HEK293 (cell line): ENCODE measurements around the gene SCAND1.
A peak's percentile ranks its signal among the peaks of the same experiment; 100 is the strongest.

Experiments used
- BCL6B ChIP-seq: fragments of 450-650 bp; formaldehyde crosslinking; IDR thresholded peaks from 2 replicates; pipeline ENCODE4 v1.5.1; 2017; ENCODE audit warnings: missing biosample characterization, missing genetic modification characterization
- CTCF ChIP-seq: fragments of 450-650 bp; formaldehyde crosslinking; IDR thresholded peaks from 2 replicates; pipeline ENCODE4 v1.5.1; 2016; ENCODE audit warnings: missing biosample characterization, missing genetic modification characterization
- HIC1 ChIP-seq: fragments of 450-650 bp; formaldehyde crosslinking; IDR thresholded peaks from 2 replicates; pipeline ENCODE4 v1.5.1; 2016; ENCODE audit warnings: missing biosample characterization, missing genetic modification characterization
- OVOL3 ChIP-seq: fragments of 450-650 bp; formaldehyde crosslinking; IDR thresholded peaks from 2 replicates; pipeline ENCODE4 v1.5.1; 2016; ENCODE audit warnings: missing biosample characterization, missing genetic modification characterization
- PRDM4 ChIP-seq: fragments of 450-650 bp; formaldehyde crosslinking; IDR thresholded peaks from 2 replicates; pipeline ENCODE4 v1.5.1; 2017; ENCODE audit warnings: missing biosample characterization, missing genetic modification characterization
- SETDB1 ChIP-seq: IDR thresholded peaks from one replicate; pipeline ENCODE4 v1.6.1; 2017; ENCODE audit warnings: mild to moderate bottlenecking, low read length, moderate library complexity, mixed read lengths; ENCODE audit not compliant: insufficient read length
- TCF7L2 ChIP-seq: IDR thresholded peaks from 2 replicates; pipeline ENCODE4 v1.6.1; 2011; ENCODE audit warnings: low read depth, mild to moderate bottlenecking, inconsistent platforms, low read length, moderate library complexity, borderline replicate concordance
- WT1 ChIP-seq: fragments of 450-650 bp; formaldehyde crosslinking; IDR thresholded peaks from 2 replicates; pipeline ENCODE4 v1.5.1; 2016; ENCODE audit warnings: missing biosample characterization, missing genetic modification characterization
- ZBTB11 ChIP-seq: fragments of 450-650 bp; formaldehyde crosslinking; conservative IDR thresholded peaks from 2 replicates; pipeline ENCODE4 v1.5.1; 2016; ENCODE audit warnings: low read depth, missing biosample characterization, missing genetic modification characterization
- ZBTB49 ChIP-seq: fragments of 450-650 bp; formaldehyde crosslinking; IDR thresholded peaks from 2 replicates; pipeline ENCODE4 v1.5.1; 2016; ENCODE audit warnings: missing biosample characterization, missing genetic modification characterization, low read depth
- ZNF132 ChIP-seq: fragments of 450-650 bp; formaldehyde crosslinking; IDR thresholded peaks from 2 replicates; pipeline ENCODE4 v1.5.1; 2017; ENCODE audit warnings: missing biosample characterization, missing genetic modification characterization, borderline replicate concordance
- ZNF280D ChIP-seq: fragments of 450-650 bp; formaldehyde crosslinking; IDR thresholded peaks from 2 replicates; pipeline ENCODE4 v1.5.1; 2016; ENCODE audit warnings: missing biosample characterization, missing genetic modification characterization
- ZNF600 ChIP-seq: fragments of 450-650 bp; formaldehyde crosslinking; IDR thresholded peaks from 2 replicates; pipeline ENCODE4 v1.5.1; 2016; ENCODE audit warnings: missing biosample characterization, missing genetic modification characterization
- ZNF610 ChIP-seq: fragments of 450-650 bp; formaldehyde crosslinking; IDR thresholded peaks from 2 replicates; pipeline ENCODE4 v1.5.1; 2016; ENCODE audit warnings: missing biosample characterization, missing genetic modification characterization, borderline replicate concordance
- ZNF623 ChIP-seq: fragments of 450-650 bp; formaldehyde crosslinking; IDR thresholded peaks from 2 replicates; pipeline ENCODE4 v1.5.1; 2016; ENCODE audit warnings: missing biosample characterization, missing genetic modification characterization
- ZNF624 ChIP-seq: fragments of 450-650 bp; formaldehyde crosslinking; IDR thresholded peaks from 2 replicates; pipeline ENCODE4 v1.5.1; 2017; ENCODE audit warnings: missing biosample characterization, missing genetic modification characterization
- ZNF664 ChIP-seq: fragments of 450-650 bp; formaldehyde crosslinking; IDR thresholded peaks from 2 replicates; pipeline ENCODE4 v1.5.1; 2016; ENCODE audit warnings: missing biosample characterization, missing genetic modification characterization
- ZNF830 ChIP-seq: fragments of 450-650 bp; IDR thresholded peaks from 2 replicates; pipeline ENCODE4 v1.5.0; 2018; ENCODE audit warnings: missing biosample characterization, missing genetic modification characterization, low read depth, mild to moderate bottlenecking, moderate library complexity
- ZSCAN18 ChIP-seq: fragments of 450-650 bp; formaldehyde crosslinking; IDR thresholded peaks from 2 replicates; pipeline ENCODE4 v1.5.1; 2016; ENCODE audit warnings: missing biosample characterization, missing genetic modification characterization

Gene SCAND1

GRCh38 chr20:35954200-35954906, at the start of gene SCAND1 (continued):
- TF ChIP-seq OVOL3 (tag by site-specific recombination) (no peak; the same call in 1 of the 2 replicates), WT1 (tag by site-specific recombination) (peak; percentile 32; the same call in 1 of the 2 replicates), ZNF624 (no peak), ZNF664 (no peak; the same call in 1 of the 2 replicates), ZBTB49 (tag by site-specific recombination) (no peak), ZNF600 (tag by site-specific recombination) (peak; percentile 68), HIC1 (tag by site-specific recombination) (no peak), ZNF610 (peak; percentile 78; the same call in 1 of the 2 replicates), TCF7L2 (no peak), PRDM4 (tag by site-specific recombination) (no peak), ZBTB11 (peak; percentile 99), SETDB1 (peak; percentile 20), CTCF (tag by site-specific recombination) (peak; percentile 100), ZNF132 (tag by site-specific recombination) (no peak), ZNF830 (no peak), ZNF623 (no peak), ZSCAN18 (tag by site-specific recombination) (peak; percentile 57; the same call in 1 of the 2 replicates), ZNF280D (no peak), BCL6B (tag by site-specific recombination) (no peak)
